Activated CD4-positive, CD25-positive, alpha-beta regulatory T cell treated with anti-CD3 and anti-CD28 coated beads, Interleukin-2, amount 50 U/mL, for 16 hours (primary cell): ENCODE results near the gene TTLL9.
"Not testable (repeated sequence)": the region's sequence is repeated elsewhere in the genome, so short reads cannot be mapped to it uniquely, and the experiment has no call there.

ENCODE experiments used
- DNase-seq: peaks from one replicate; pipeline ENCODE4 v3.0.0-alpha.2; 2020; ENCODE audit warnings: low read depth, low spot score

The TTLL9 gene

DNA sequence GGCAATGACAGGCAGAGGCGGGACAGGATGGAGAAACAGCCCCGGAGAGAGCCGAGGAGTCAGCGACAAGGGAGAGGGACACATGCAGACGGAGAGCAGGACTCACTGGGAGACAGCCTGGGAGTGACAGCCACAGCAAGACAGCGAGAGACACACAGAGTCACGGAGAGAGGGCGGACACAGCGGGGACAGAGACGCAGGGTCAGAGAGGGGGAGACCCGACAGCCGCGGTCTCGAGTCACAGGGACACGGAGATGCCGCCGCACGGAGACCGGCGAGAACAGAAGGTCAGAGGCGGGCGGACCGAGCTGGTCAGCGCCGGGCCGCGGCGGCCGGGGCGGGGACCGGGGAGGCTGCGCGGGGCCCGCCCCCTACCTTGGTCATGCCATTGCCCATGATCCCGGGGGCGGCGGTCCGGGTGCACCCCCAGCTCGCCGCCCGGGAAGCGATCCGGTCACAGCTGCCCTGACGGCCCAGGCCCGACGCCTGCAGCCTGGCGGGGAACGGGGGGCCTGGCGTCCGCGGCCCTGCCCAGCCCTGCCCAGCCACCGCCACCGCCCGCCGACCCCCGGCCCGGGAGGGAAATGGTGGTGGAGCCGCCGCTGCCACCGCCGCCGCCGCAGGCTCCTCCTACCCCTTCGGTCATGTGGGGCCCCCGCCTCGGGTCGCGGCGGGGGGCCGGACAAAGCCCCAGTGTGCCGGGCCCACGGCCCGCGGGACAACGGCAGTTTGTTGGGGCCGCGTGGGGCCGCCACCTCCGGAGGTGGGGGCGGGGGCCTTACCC is at the start of gene TTLL9, which contains the start of gene DUSP15:
Gene TTLL9 (plus strand): TSS at position 693 of the 784 bp plus-strand sequence. CDS start 493 bp downstream, outside the sequence.
Gene DUSP15 (minus strand): TSS at position 586 of the 784 bp plus-strand sequence. CDS start 190 bp downstream, at position 396.
- DNase-seq = no peak

GRCh38 chr20:31821427-31821826 is 49.0 kb upstream of the TTLL9 start:
- no peak for DNase-seq

DNA sequence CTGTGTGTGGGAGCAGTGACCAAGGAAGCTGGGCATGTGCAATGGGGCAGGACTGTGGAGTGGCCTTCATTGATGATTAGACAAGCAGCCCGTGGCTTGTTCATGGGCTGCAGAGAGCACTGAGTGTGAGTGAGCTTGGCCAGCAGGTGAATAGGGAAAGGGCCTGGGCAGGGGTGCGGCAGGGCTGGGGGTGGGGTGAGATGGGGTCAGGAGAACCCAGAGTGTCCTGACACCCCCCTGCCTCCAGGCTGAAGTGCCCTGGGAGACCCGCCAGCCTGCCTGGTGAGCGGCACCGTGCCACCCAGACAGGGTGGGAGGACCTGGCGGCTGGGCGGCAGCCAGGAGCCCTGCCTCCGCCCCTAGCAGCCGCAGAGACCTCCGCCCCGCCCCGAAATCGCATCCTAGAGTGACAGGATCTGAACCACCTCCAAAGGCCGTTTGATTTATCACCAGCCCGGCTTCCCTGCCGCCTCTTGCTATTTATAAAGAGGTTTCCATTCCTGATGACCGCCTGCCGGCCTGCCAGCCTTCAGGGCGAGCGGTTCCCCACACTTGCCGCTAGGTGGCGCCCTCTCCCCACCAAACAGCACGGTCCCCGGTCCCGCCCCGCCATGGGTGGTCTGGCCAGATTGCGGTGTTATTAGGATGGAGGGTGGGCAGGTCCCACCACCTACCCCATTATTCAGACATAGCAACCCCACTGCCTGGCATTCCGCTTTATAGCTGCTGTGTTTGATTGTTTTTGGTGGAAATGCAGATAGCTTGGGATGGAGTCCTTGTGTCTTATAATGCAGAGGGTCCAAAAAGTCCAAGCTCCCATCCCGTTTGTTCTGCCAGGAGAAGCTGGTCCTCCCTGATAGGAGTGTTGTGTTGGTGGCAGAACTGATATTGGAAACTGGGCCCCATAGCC is 47.8 kb upstream of the TTLL9 start:
- DNase-seq = peak; percentile 72

DNA sequence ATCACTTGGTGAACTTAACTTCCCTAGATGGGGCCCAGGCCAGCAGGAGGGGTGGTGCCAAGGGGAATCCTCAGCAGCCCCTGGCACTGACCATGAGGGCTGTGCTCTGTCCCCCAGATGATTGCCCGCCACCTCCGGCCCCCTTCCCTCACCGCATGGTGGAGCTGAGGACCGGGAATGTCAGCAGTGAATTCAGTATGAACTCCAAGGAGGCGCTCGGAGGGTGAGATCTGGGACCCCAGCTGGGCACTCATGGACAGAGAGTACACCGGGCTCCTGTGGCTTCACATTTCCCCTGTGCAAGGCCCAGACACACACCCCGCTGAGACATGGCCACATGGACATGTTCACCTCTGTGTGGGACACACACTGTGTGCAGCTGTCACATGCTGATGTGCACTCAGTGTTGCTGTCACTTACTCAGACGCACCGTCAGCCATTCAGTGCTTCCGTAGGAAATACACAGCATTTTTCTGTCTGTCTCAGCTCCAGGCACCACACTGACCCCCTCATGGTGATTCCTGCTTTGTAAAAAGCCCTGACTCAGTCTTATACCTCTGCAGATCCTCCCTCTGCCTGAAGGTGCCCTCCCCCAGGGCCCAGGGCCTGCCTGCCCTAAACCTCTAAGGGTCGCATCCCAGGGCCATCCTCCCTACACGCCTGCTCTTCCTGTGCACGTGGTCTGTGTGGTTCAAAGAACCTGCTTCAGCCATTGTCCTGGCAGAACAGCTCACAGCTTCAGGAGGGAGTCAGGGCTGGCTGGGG is 46.9 kb upstream of the TTLL9 start:
- no peak for DNase-seq

DNA sequence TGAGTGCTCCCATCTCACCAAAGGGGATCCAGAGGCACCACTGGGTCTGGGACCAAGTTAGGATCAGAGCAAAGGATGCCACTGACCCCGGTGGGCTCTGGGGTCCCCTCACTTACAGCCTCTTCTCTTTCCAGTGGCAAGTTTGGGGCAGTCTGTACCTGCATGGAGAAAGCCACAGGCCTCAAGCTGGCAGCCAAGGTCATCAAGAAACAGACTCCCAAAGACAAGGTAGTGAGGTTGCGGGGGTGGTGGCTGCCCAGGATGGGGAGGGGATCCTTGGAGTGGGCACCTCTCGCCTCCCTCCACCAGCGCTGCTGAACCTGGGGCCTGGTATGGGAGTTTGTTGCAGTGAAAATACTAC is 46.3 kb upstream of the TTLL9 start:
- no peak for DNase-seq

GRCh38 chr20:31824554-31825313 is 45.7 kb upstream of the TTLL9 start:
- no peak for DNase-seq

GRCh38 chr20:31826074-31826473 is 44.4 kb upstream of the TTLL9 start:
- DNase-seq = no peak

GRCh38 chr20:31827059-31827458 is 43.4 kb upstream of the TTLL9 start:
- no peak for DNase-seq

DNA sequence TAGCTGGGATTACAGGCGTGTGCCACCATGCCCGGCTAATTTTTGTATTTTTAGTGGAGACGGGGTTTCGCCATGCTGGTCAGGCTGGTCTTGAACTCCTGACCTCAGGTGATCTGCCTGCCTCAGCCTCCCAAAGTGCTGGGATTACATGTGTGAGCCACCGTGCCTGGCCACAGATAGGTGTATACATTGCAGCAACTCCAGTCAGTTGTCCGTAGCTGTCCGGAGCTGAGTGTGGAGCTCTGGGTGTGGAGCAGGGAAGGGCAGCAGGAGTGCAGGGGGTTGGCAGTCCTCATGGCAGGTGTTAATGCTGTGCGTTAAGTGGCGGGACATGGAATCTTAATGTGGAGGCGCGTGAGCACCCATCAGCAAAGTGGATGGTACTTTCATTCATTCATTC is 42.4 kb upstream of the TTLL9 start:
- DNase-seq = not testable (repeated sequence)

DNA sequence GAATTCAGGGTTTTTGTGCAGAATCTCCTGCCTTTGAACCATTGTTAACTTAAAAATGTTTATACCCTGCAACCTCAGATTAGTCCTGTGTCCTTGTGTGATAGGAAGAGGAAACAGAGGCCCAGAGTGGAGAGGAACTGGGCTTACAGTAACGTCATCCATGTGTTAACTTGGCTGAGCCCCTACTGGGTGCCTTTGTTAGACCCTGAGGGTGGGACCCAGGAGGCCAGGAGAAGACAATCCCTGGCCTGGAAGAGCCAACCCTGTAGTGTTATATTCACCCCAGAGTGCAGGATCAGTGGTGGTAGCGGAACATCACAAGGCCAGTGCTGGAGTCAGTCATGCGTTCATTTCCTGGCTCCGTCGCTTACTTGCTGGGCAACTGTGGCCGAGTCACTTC is 40.7 kb upstream of the TTLL9 start:
- DNase-seq = no peak

DNA sequence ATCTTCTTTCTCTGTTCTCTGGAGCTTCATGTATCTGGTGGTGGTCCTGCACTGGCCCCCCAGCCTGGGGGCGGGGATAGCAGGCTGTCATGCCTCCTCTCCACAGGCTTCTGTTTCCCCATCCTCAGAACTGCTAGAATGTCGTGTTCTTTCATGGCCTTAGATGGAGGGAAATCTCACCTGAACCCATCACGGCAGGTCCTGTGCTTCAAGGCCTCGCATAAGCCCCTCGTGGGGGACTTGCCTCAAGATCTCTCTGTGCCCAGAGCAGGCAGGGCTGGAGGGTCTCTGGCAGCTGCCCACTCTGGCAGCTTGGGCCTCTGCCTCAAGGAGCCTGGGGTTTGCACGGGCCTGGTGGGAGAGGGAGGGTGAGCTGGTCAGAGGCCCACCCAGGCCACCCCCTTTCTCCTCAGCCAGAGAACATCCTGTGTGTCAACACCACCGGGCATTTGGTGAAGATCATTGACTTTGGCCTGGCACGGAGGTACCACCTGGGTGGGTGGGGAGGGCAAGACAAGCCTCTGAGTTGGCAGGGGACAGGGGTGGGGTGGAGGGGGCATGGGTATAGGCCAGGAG is 39.9 kb upstream of the TTLL9 start:
- no peak for DNase-seq

GRCh38 chr20:31831211-31831610 is 39.2 kb upstream of the TTLL9 start:
- DNase-seq = no peak

DNA sequence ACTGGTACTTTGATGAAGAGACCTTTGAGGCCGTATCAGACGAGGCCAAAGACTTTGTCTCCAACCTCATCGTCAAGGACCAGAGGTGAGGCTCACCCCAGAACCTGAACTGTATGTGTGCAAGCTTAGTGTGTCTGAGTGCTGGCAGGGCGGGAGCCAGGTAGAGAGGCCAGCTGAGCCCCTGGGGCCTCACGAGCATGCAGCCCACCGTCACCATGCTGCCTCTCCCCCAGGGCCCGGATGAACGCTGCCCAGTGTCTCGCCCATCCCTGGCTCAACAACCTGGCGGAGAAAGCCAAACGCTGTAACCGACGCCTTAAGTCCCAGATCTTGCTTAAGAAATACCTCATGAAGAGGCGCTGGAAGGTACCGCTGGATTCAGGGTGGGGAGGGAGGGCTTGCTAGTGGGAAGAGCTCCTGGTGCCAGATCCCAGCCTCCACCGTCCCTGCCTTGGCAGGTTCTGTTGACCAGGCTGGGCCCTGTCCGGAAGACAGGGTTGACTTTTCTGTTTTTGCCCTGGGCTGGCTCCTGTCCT is 38.6 kb upstream of the TTLL9 start:
- no peak for DNase-seq

GRCh38 chr20:31833130-31833930 is 37.1 kb upstream of the TTLL9 start:
- peak; percentile 16 for DNase-seq

GRCh38 chr20:31833931-31834521 is 36.4 kb upstream of the TTLL9 start:
- DNase-seq = no peak

GRCh38 chr20:31835554-31835953 is 34.9 kb upstream of the TTLL9 start:
- no peak for DNase-seq

- no peak for DNase-seq
Observed at GRCh38 chr20:31835977-31836852, 34.2 kb upstream of the TTLL9 start.
